ENCODE results near the gene GULP1.

Gene GULP1

GRCh38 chr2:188607501-188607900, 315.8 kb downstream of the GULP1 start:
- Histone ChIP-seq H3K9me3 (ENCODE audit: control insufficient read depth, low read length) (no peaks in the 10 kb centered on the region), H3K4me3 (ENCODE audit: low read length) (no peak overlapping the region), H3K36me3 (ENCODE audit: control insufficient read depth, insufficient read depth, low read length) (no peaks in the 10 kb centered on the region), H3K4me1 (ENCODE audit: control insufficient read depth, insufficient read depth, low read length) (no peaks in the 10 kb centered on the region), H3K9ac (ENCODE audit: low read length) (no peak overlapping the region), H3K27me3 (ENCODE audit: control insufficient read depth, insufficient read depth, low read length) (no peaks in the 10 kb centered on the region)

GRCh38 chr2:188609321-188610049, 317.8 kb downstream of the GULP1 start:
- no peaks in the 10 kb centered on the region for H3K9me3 ChIP-seq (ENCODE audit: control insufficient read depth, low read length)
- no peaks in the 10 kb centered on the region for H3K27me3 ChIP-seq (ENCODE audit: control insufficient read depth, insufficient read depth, low read length)
- no peak overlapping the region for H3K4me3 ChIP-seq (ENCODE audit: low read length)
- H3K4me1 ChIP-seq (ENCODE audit: control insufficient read depth, insufficient read depth, low read length) = no peaks in the 10 kb centered on the region
- no peak overlapping the region for H3K9ac ChIP-seq (ENCODE audit: low read length)
- H3K36me3 ChIP-seq (ENCODE audit: control insufficient read depth, insufficient read depth, low read length) = no peaks in the 10 kb centered on the region

GRCh38 chr2:188610050-188610444, 318.4 kb downstream of the GULP1 start:
- Histone ChIP-seq H3K4me1 (ENCODE audit: control insufficient read depth, insufficient read depth, low read length) (no peaks in the 10 kb centered on the region), H3K9me3 (ENCODE audit: control insufficient read depth, low read length) (no peaks in the 10 kb centered on the region), H3K36me3 (ENCODE audit: control insufficient read depth, insufficient read depth, low read length) (no peaks in the 10 kb centered on the region), H3K9ac (ENCODE audit: low read length) (no peak overlapping the region), H3K27me3 (ENCODE audit: control insufficient read depth, insufficient read depth, low read length) (no peaks in the 10 kb centered on the region), H3K4me3 (ENCODE audit: low read length) (no peak overlapping the region)

GRCh38 chr2:188610827-188611226, 319.2 kb downstream of the GULP1 start:
- no peaks in the 10 kb centered on the region for H3K36me3 ChIP-seq (ENCODE audit: control insufficient read depth, insufficient read depth, low read length)
- no peaks in the 10 kb centered on the region for H3K9me3 ChIP-seq (ENCODE audit: control insufficient read depth, low read length)
- no peak overlapping the region for H3K9ac ChIP-seq (ENCODE audit: low read length)
- no peak overlapping the region for H3K4me3 ChIP-seq (ENCODE audit: low read length)
- no peaks in the 10 kb centered on the region for H3K4me1 ChIP-seq (ENCODE audit: control insufficient read depth, insufficient read depth, low read length)
- no peaks in the 10 kb centered on the region for H3K27me3 ChIP-seq (ENCODE audit: control insufficient read depth, insufficient read depth, low read length)

GRCh38 chr2:188619146-188619545, 327.5 kb downstream of the GULP1 start:
- Histone ChIP-seq H3K9ac (ENCODE audit: low read length) (no peak overlapping the region), H3K4me1 (ENCODE audit: control insufficient read depth, insufficient read depth, low read length) (no peaks in the 10 kb centered on the region), H3K27me3 (ENCODE audit: control insufficient read depth, insufficient read depth, low read length) (no peaks in the 10 kb centered on the region), H3K4me3 (ENCODE audit: low read length) (no peak overlapping the region), H3K9me3 (ENCODE audit: control insufficient read depth, low read length) (no peaks in the 10 kb centered on the region), H3K36me3 (ENCODE audit: control insufficient read depth, insufficient read depth, low read length) (no peaks in the 10 kb centered on the region)

GRCh38 chr2:188620916-188621315, 329.2 kb downstream of the GULP1 start:
- H3K9ac ChIP-seq (ENCODE audit: low read length) = no peak overlapping the region
- H3K27me3 ChIP-seq (ENCODE audit: control insufficient read depth, insufficient read depth, low read length) = no peaks in the 10 kb centered on the region
- no peaks in the 10 kb centered on the region for H3K36me3 ChIP-seq (ENCODE audit: control insufficient read depth, insufficient read depth, low read length)
- H3K4me1 ChIP-seq (ENCODE audit: control insufficient read depth, insufficient read depth, low read length) = no peaks in the 10 kb centered on the region
- no peaks in the 10 kb centered on the region for H3K9me3 ChIP-seq (ENCODE audit: control insufficient read depth, low read length)
- no peak overlapping the region for H3K4me3 ChIP-seq (ENCODE audit: low read length)

GRCh38 chr2:188622601-188623260, 331.1 kb downstream of the GULP1 start:
- Histone ChIP-seq H3K4me1 (ENCODE audit: control insufficient read depth, insufficient read depth, low read length) (no peaks in the 10 kb centered on the region), H3K9me3 (ENCODE audit: control insufficient read depth, low read length) (no peaks in the 10 kb centered on the region), H3K27me3 (ENCODE audit: control insufficient read depth, insufficient read depth, low read length) (no peaks in the 10 kb centered on the region), H3K36me3 (ENCODE audit: control insufficient read depth, insufficient read depth, low read length) (no peaks in the 10 kb centered on the region), H3K9ac (ENCODE audit: low read length) (no peak overlapping the region), H3K4me3 (ENCODE audit: low read length) (no peak overlapping the region)

- H3K4me3 ChIP-seq (ENCODE audit: low read length) = no peak overlapping the region
- no peaks in the 10 kb centered on the region for H3K36me3 ChIP-seq (ENCODE audit: control insufficient read depth, insufficient read depth, low read length)
- no peaks in the 10 kb centered on the region for H3K9me3 ChIP-seq (ENCODE audit: control insufficient read depth, low read length)
- H3K27me3 ChIP-seq (ENCODE audit: control insufficient read depth, insufficient read depth, low read length) = no peaks in the 10 kb centered on the region
- no peaks in the 10 kb centered on the region for H3K4me1 ChIP-seq (ENCODE audit: control insufficient read depth, insufficient read depth, low read length)
- no peak overlapping the region for H3K9ac ChIP-seq (ENCODE audit: low read length)
Measured at GRCh38 chr2:188623995-188624643, 332.4 kb downstream of the GULP1 start.

- H3K9ac ChIP-seq (ENCODE audit: low read length) = no peak overlapping the region
- H3K4me3 ChIP-seq (ENCODE audit: low read length) = no peak overlapping the region
- no peaks in the 10 kb centered on the region for H3K4me1 ChIP-seq (ENCODE audit: control insufficient read depth, insufficient read depth, low read length)
- no peaks in the 10 kb centered on the region for H3K9me3 ChIP-seq (ENCODE audit: control insufficient read depth, low read length)
- no peaks in the 10 kb centered on the region for H3K36me3 ChIP-seq (ENCODE audit: control insufficient read depth, insufficient read depth, low read length)
- H3K27me3 ChIP-seq (ENCODE audit: control insufficient read depth, insufficient read depth, low read length) = no peaks in the 10 kb centered on the region
Measured at GRCh38 chr2:188627471-188627870, 335.8 kb downstream of the GULP1 start.

- no peaks in the 10 kb centered on the region for H3K9me3 ChIP-seq (ENCODE audit: control insufficient read depth, low read length)
- H3K36me3 ChIP-seq (ENCODE audit: control insufficient read depth, insufficient read depth, low read length) = no peaks in the 10 kb centered on the region
- no peaks in the 10 kb centered on the region for H3K27me3 ChIP-seq (ENCODE audit: control insufficient read depth, insufficient read depth, low read length)
- H3K4me1 ChIP-seq (ENCODE audit: control insufficient read depth, insufficient read depth, low read length) = no peaks in the 10 kb centered on the region
- H3K4me3 ChIP-seq (ENCODE audit: low read length) = no peak overlapping the region
- H3K9ac ChIP-seq (ENCODE audit: low read length) = no peak overlapping the region
Measured at GRCh38 chr2:188628989-188629752, 337.5 kb downstream of the GULP1 start.

- Histone ChIP-seq H3K9ac (ENCODE audit: low read length) (no peak overlapping the region), H3K4me1 (ENCODE audit: control insufficient read depth, insufficient read depth, low read length) (no peaks in the 10 kb centered on the region), H3K4me3 (ENCODE audit: low read length) (no peak overlapping the region), H3K36me3 (ENCODE audit: control insufficient read depth, insufficient read depth, low read length) (no peaks in the 10 kb centered on the region), H3K9me3 (ENCODE audit: control insufficient read depth, low read length) (no peaks in the 10 kb centered on the region), H3K27me3 (ENCODE audit: control insufficient read depth, insufficient read depth, low read length) (no peaks in the 10 kb centered on the region)
Measured at GRCh38 chr2:188629753-188630527, 338.3 kb downstream of the GULP1 start.

Measured in mucosa of stomach (tissue), 1 donor.